K562 (cell line): ENCODE results near the gene NPIPA3. TPM values are rescaled to one million over a fixed set of nuclear protein-coding genes. Genes with fewer than 3 reads are reported as not detected.
"Not testable (repeated sequence)": the region's sequence is repeated elsewhere in the genome, so short reads cannot be mapped to it uniquely, and the experiment has no call there.

Experiments used
- ATAC-seq: fragments of 200-7000 bp; cut with Tn5 transposase; 3 replicates; pipeline ENCODE4 v1.9.1; 2020; ENCODE audit warnings: moderate library complexity
- BruUV-seq: library from RNA; stranded (reverse); fragments of 400-500 nt; replicated peaks from 2 replicates; lab custom pipeline; 2021; lab: Mats Ljungman, UMichigan
- CTCF ChIA-PET: fragments of 300-600 bp; formaldehyde crosslinking; extraction: SDS; loops from one replicate; lab custom pipeline; 2021; ENCODE audit warnings: low intra/inter-chr PET ratio; lab: Yijun Ruan, JAX
- POLR2A ChIA-PET: fragments of 300-600, 350-650 bp; sonication (Branson Sonifier 250); formaldehyde crosslinking; extraction: SDS; loops from one replicate; lab custom pipeline; 2021; ENCODE audit warnings: antibody characterized with exemption, inconsistent platforms; lab: Yijun Ruan, JAX
- DNase-seq, 4 experiments: peaks; one replicate each; pipeline versions ENCODE4 v3.0.0 to v3.0.0-alpha.2; 2011 to 2018; ENCODE audit warnings: low spot score in 3 of 4, mixed read lengths in 3 of 4; ENCODE audit errors: extremely low read depth in 1 of 4
- FAIRE-seq: peaks from 2 replicates; lab custom pipeline; 2011; peaks lifted over from hg19 to GRCh38; lab: Jason Lieb, UNC
- H2AFZ ChIP-seq: 2 replicates; pipeline ENCODE4 v1.6.0; 2011; ENCODE audit warnings: low read depth, low read length, control low read depth, inconsistent platforms
- H3K27ac ChIP-seq: fragments of 200-600 bp; 3 replicates; pipeline ENCODE4 v1.8.0; 2011; ENCODE audit warnings: low read depth, mild to moderate bottlenecking, control low read depth, inconsistent platforms, low read length, moderate library complexity, mixed read lengths; ENCODE audit errors: extremely low read depth
- H3K27me3 ChIP-seq, 2 experiments: fragments of 300-600 bp in 1 of 2; 2 replicates in 1 of 2; 3 replicates in 1 of 2; pipeline versions ENCODE4 v1.6.0 to v1.8.0; 2011; ENCODE audit warnings: inconsistent platforms in 2 of 2, low read length in 2 of 2, mild to moderate bottlenecking in 1 of 2, mixed read lengths in 1 of 2, moderate library complexity in 1 of 2; ENCODE audit not compliant: control insufficient read depth in 2 of 2, insufficient read depth in 2 of 2
- H3K36me3 ChIP-seq: fragments of 300-600 bp; 3 replicates; pipeline ENCODE4 v1.8.0; 2011; ENCODE audit warnings: mild to moderate bottlenecking, low read length, inconsistent platforms; ENCODE audit not compliant: control insufficient read depth, insufficient read depth
- H3K4me1 ChIP-seq, 2 experiments: fragments of 200-600 bp in 1 of 2; replicated peaks in 1 of 2; 2 replicates in 1 of 2; 3 replicates in 1 of 2; pipeline versions ENCODE4 v1.5.1 to v1.8.0; 2011; ENCODE audit warnings: inconsistent platforms in 2 of 2, low read length in 2 of 2, mild to moderate bottlenecking in 1 of 2, mixed read lengths in 1 of 2, moderate library complexity in 1 of 2; ENCODE audit not compliant: control insufficient read depth in 2 of 2, insufficient read depth in 2 of 2
- H3K4me2 ChIP-seq: 2 replicates; pipeline ENCODE4 v1.6.1; 2011; ENCODE audit warnings: low read length, control low read depth, inconsistent platforms, mixed read lengths; ENCODE audit not compliant: insufficient read depth
- H3K4me3 ChIP-seq: fragments of 200-600 bp; sonication (generic), shearing (Covaris generic); 2 replicates; pipeline ENCODE4 v1.5.1; 2016; ENCODE audit warnings: control low read depth, inconsistent platforms
- H3K79me2 ChIP-seq: fragments of 200-600 bp; 3 replicates; pipeline ENCODE4 v1.8.0; 2011; ENCODE audit warnings: low read length, inconsistent platforms; ENCODE audit not compliant: control insufficient read depth, insufficient read depth
- H3K9ac ChIP-seq, 2 experiments: 2 replicates each; pipeline versions ENCODE4 v1.6.0 to v1.6.1; 2011; ENCODE audit warnings: low read depth in 2 of 2, low read length in 2 of 2, control low read depth in 1 of 2, inconsistent platforms in 1 of 2, mild to moderate bottlenecking in 1 of 2, mixed read lengths in 1 of 2; ENCODE audit not compliant: insufficient read depth in 1 of 2
- H3K9me1 ChIP-seq: one replicate; pipeline ENCODE4 v1.6.0; 2011; ENCODE audit warnings: inconsistent platforms, mild to moderate bottlenecking, low read length, moderate library complexity; ENCODE audit not compliant: control insufficient read depth, insufficient read depth
- H3K9me3 ChIP-seq: replicated peaks from 2 replicates; pipeline ENCODE4 v1.5.1; 2011; ENCODE audit warnings: low read depth, low read length, inconsistent platforms; ENCODE audit not compliant: control insufficient read depth, insufficient read depth
- H4K20me1 ChIP-seq: replicated peaks from 2 replicates; pipeline ENCODE4 v1.6.1; 2011; ENCODE audit warnings: low read length, inconsistent platforms, mixed read lengths; ENCODE audit not compliant: control insufficient read depth, insufficient read depth
- BCOR ChIP-seq: fragments of 450-650 bp; IDR thresholded peaks from 2 replicates; pipeline ENCODE4 v1.6.1; 2016
- KDM1A ChIP-seq, 2 experiments: fragments of 450-650 bp; IDR thresholded peaks; 2 replicates each; pipeline ENCODE4 v1.6.1; 2016; ENCODE audit warnings: mild to moderate bottlenecking in 2 of 2
- RBM25 ChIP-seq: fragments of 200-400 bp; formaldehyde crosslinking; IDR thresholded peaks from 2 replicates; pipeline ENCODE4 v1.6.1; 2018; ENCODE audit warnings: low read length, low read depth, moderate library complexity; ENCODE audit not compliant: severe bottlenecking
- TAL1 ChIP-seq: fragments of 450-650 bp; IDR thresholded peaks from 2 replicates; pipeline ENCODE4 v1.6.1; 2016; ENCODE audit warnings: mild to moderate bottlenecking
- ZNF121 ChIP-seq: sonication (generic); formaldehyde crosslinking; conservative IDR thresholded peaks from 2 replicates; pipeline ENCODE4 v1.8.0; 2022; ENCODE audit warnings: missing genetic modification reagents
- WGBS: fragments of 100-300 bp; shearing (Covaris generic); methylation state at CpG from one replicate; pipeline ENCODE4 v1.1.6; 2016; ENCODE audit warnings: low coverage, mixed read lengths; ENCODE audit not compliant: insufficient coverage; ENCODE audit errors: missing lambda C conversion rate; 5-methylcytosine and 5-hydroxymethylcytosine counted together
- in situ Hi-C: fragments of 300-500 bp; cut with MboI; formaldehyde crosslinking; loops from 4 replicates; pipeline ENCODE4 v1.15.0; 2018; ENCODE audit warnings: inconsistent platforms, mixed read lengths
- intact Hi-C: fragments of 100-400 bp; cut with micrococcal nuclease; formaldehyde crosslinking; loops from 2 replicates; pipeline ENCODE4 v1.14.2; 2022
- polyA plus RNA-seq, 8 experiments: library from polyadenylated mRNA; depleted of rRNA in 4 of 8; stranded (reverse) in 5 of 8; unstranded in 3 of 8; fragments of >200 nt; fragmentation: Nextera tagmentation in 2 of 8; fragmentation: Illumina TruSeq in 1 of 8; extraction: Ambion mirVana in 2 of 8; extraction: Trizol in 1 of 8; gene quantifications; 2 replicates each; pipeline versions ENCODE4 v1.2.1 to v1.2.3, GENCODE V29; 2011 to 2014; ENCODE audit warnings: inconsistent platforms in 1 of 8, missing spikeins in 1 of 8
- total RNA-seq, 7 experiments: library from RNA; depleted of rRNA in 6 of 7; stranded (reverse); fragments of >200 nt in 6 of 7; fragmentation: Illumina TruSeq in 2 of 7; extraction: Trizol in 2 of 7; gene quantifications; 2 replicates each; pipeline versions ENCODE4 v1.2.1 to v1.2.3, GENCODE V29; 2011 to 2021; ENCODE audit warnings: low replicate concordance in 1 of 7

The NPIPA3 gene
- total and polyA plus RNA-seq, 9 of the 15 experiments (the other 6 are each of a cell fraction or from before 2014, with no cell fraction given) = 1.1 to 6.6 (median 2.0) TPM

- H3K27ac ChIP-seq, DNase-seq, H3K9me1 ChIP-seq, H3K9me3 ChIP-seq, H3K4me1 ChIP-seq, H3K4me2 ChIP-seq, H3K4me3 ChIP-seq, FAIRE-seq, H3K36me3 ChIP-seq, H2AFZ ChIP-seq, H4K20me1 ChIP-seq, H3K9ac ChIP-seq, CTCF ChIA-PET, ATAC-seq, H3K79me2 ChIP-seq, intact Hi-C loops, BruUV-seq: not testable (repeated sequence)
- WGBS = 7% methylated on average over 7 of the region's 7 CpGs
- peaks cover 2 to 24% of the 10 kb centered on the region in 2 experiments; a peak in 3 of 5 replicates for H3K27me3 ChIP-seq
- in situ Hi-C loops = loop anchor here (5.0 kb wide), 1 partner anchor 57 kb away; no protein-coding TSS in a partner anchor
- TF ChIP-seq ZNF121 (CRISPR knock-in tag) = peak; percentile 65
- POLR2A ChIA-PET = interaction anchor here (0.7 kb wide), 1 partner anchor 64 kb away, joined by 3 read pairs; no protein-coding TSS in a partner anchor
These were observed 22.8 kb upstream of the NPIPA3 start for GRCh38 chr16:14680396-14680795.

DNA sequence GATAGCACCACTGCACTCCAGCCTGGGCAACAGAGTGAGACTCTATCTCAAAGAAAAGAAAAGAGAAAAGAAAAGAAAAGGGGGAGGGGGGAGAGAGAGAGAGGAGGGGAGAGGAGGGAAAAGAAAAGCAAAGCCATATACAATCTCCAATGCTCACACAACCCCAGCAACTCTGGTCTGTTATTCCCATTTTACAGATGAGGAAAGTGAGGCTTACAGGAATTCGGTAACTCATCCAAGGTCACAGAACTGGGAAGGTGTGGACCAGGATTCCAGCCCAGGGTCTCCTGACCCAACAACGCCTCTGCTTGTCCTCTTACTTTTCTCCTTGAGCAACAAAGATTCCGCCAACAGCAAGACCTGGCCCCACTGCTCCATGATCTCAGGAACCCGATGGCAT, 22.1 kb upstream of the NPIPA3 start:
- WGBS = 15% methylated on average over 4 of the region's 4 CpGs
- H3K4me3 ChIP-seq = no peak overlapping the region
- DNase-seq (no peak), FAIRE-seq (no peak), ATAC-seq (no peak)
- no peak overlapping the region for H2AFZ ChIP-seq
- H3K79me2 ChIP-seq = no peaks in the 10 kb centered on the region
- ChIA-PET POLR2A (no interaction called here), CTCF (no interaction called here)
- in situ Hi-C loops = loop anchor here (5.0 kb wide), 1 partner anchor 56 kb away; no protein-coding TSS in a partner anchor
- H3K4me1 ChIP-seq = no peaks in the 10 kb centered on the region; a peak in 1 of 5 replicates
- no peaks in the 10 kb centered on the region for H4K20me1 ChIP-seq
- peaks cover 2 to 24% of the 10 kb centered on the region in 2 experiments; a peak in 3 of 5 replicates for H3K27me3 ChIP-seq
- H3K4me2 ChIP-seq = no peak overlapping the region
- no peaks in the 10 kb centered on the region for H3K9me3 ChIP-seq
- TF ChIP-seq TAL1 (no peak), RBM25 (peak; percentile 86), KDM1A (IDR thresholded peaks at IDR 0.05) (0 out of 4 replicates have a peak, but pooled peaks of 1 of the 2 experiments have one; percentile 11), BCOR (peak; percentile 72; the same call in 1 of the 2 replicates)
- no peaks in the 10 kb centered on the region for H3K9me1 ChIP-seq
- no peak overlapping the region for H3K27ac ChIP-seq
- intact Hi-C loops = no loop called here
- no TSS peak for BruUV-seq
- H3K9ac ChIP-seq = no peak overlapping the region
- H3K36me3 ChIP-seq = no peaks in the 10 kb centered on the region
